GM12801 (cell line): ENCODE results near the gene SCUBE2.

ENCODE experiments used
- CTCF ChIP-seq: IDR thresholded peaks from one replicate; pipeline ENCODE4 v1.5.1; 2011; ENCODE audit warnings: control low read depth; ENCODE audit not compliant: insufficient read length; ENCODE audit errors: extremely low read depth

SCUBE2 gene

GRCh38 chr11:8971924-8972316, 119.5 kb downstream of the SCUBE2 start:
- no peak for TF ChIP-seq CTCF

GRCh38 chr11:8971196-8971923, 120.0 kb downstream of the SCUBE2 start:
- TF ChIP-seq CTCF: no peak
